ENCODE measurements around the gene CRISP3. TPM values are rescaled to one million over a fixed set of nuclear protein-coding genes. Genes with fewer than 3 reads are reported as not detected.

Gene CRISP3
- total and polyA plus RNA-seq, 4 experiments from 2014 or later = not detected

- Mint-ChIP-seq H3K4me1 (no peaks in the 10 kb centered on the region), H3K27ac (no peak overlapping the region)
- POLR2A ChIA-PET (ENCODE audit: partially characterized antibody) = no interaction called here
Measured at GRCh38 chr6:49692534-49692933, 51.7 kb downstream of the CRISP3 start.

More at GRCh38 chr6:49692534-49692933, 51.7 kb downstream of the CRISP3 start:
- CTCF ChIA-PET (ENCODE audit: partially characterized antibody) = no interaction called here
- no peaks in the 10 kb centered on the region for H3K4me1 ChIP-seq (ENCODE audit: insufficient read depth, low read length)
- no peaks in the 10 kb centered on the region for H3K36me3 Mint-ChIP-seq
- H3K27me3 ChIP-seq (ENCODE audit: insufficient read depth, low read length) = no peaks in the 10 kb centered on the region
- no peak for DNase-seq
- H3K9me3 ChIP-seq (ENCODE audit: control insufficient read depth in 1 of 2, low read length in 2 of 2) = no peaks in the 10 kb centered on the region
- no peak overlapping the region for H3K4me3 Mint-ChIP-seq
- H3K36me3 ChIP-seq (ENCODE audit: insufficient read depth, low read length) = no peaks in the 10 kb centered on the region
- H3K4me3 ChIP-seq (ENCODE audit: low read length in 2 of 2) = no peak overlapping the region
- H3K9me3 Mint-ChIP-seq = peaks cover 2 to 25% (median 11%) of the 10 kb centered on the region in 8 donors
- intact Hi-C loops (cut with micrococcal nuclease) = no loop called here
- H3K27ac ChIP-seq (ENCODE audit: low read depth, low read length) = no peak overlapping the region
- H3K27me3 Mint-ChIP-seq = no peaks in the 10 kb centered on the region

Other genes starting within 250 kb of the CRISP3 start
- not detected for gene GLYATL3, start 244.5 kb downstream of the CRISP3 start, total RNA-seq
- not detected for gene GLYATL3, start 244.5 kb downstream of the CRISP3 start, polyA plus RNA-seq
- gene C6orf141, start 193.7 kb downstream of the CRISP3 start, total RNA-seq = not detected
- not detected for gene C6orf141, start 193.7 kb downstream of the CRISP3 start, polyA plus RNA-seq
- not detected for gene RHAG, start 107.5 kb downstream of the CRISP3 start, total RNA-seq
- not detected for gene RHAG, start 107.5 kb downstream of the CRISP3 start, polyA plus RNA-seq
- gene CRISP2, start 30.8 kb downstream of the CRISP3 start, total RNA-seq = not detected
- not detected for gene CRISP2, start 30.8 kb downstream of the CRISP3 start, polyA plus RNA-seq
- gene PGK2, start 42.9 kb upstream of the CRISP3 start, total RNA-seq = not detected
- not detected for gene PGK2, start 42.9 kb upstream of the CRISP3 start, polyA plus RNA-seq
- not detected for gene CRISP1, start 122.1 kb upstream of the CRISP3 start, total RNA-seq
- not detected for gene CRISP1, start 122.1 kb upstream of the CRISP3 start, polyA plus RNA-seq
- gene DEFB114, start 219.8 kb upstream of the CRISP3 start, total RNA-seq = not detected
- not detected for gene DEFB114, start 219.8 kb upstream of the CRISP3 start, polyA plus RNA-seq
- gene DEFB113, start 225.2 kb upstream of the CRISP3 start, total RNA-seq = not detected
- not detected for gene DEFB113, start 225.2 kb upstream of the CRISP3 start, polyA plus RNA-seq

Data from CD4-positive, alpha-beta memory T cell (primary cell).